K562 (cell line): ENCODE results near the gene SLC29A3. TPM values are rescaled to one million over a fixed set of nuclear protein-coding genes. Genes with fewer than 3 reads are reported as not detected.

Experiments
- ATAC-seq: fragments of 200-7000 bp; cut with Tn5 transposase; 3 replicates; pipeline ENCODE4 v1.9.1; 2020; ENCODE audit warnings: moderate library complexity
- BruUV-seq: library from RNA; stranded (reverse); fragments of 400-500 nt; replicated peaks from 2 replicates; lab custom pipeline; 2021; lab: Mats Ljungman, UMichigan
- CTCF ChIA-PET: fragments of 300-600 bp; formaldehyde crosslinking; extraction: SDS; loops from one replicate; lab custom pipeline; 2021; ENCODE audit warnings: low intra/inter-chr PET ratio; lab: Yijun Ruan, JAX
- POLR2A ChIA-PET: fragments of 300-600, 350-650 bp; sonication (Branson Sonifier 250); formaldehyde crosslinking; extraction: SDS; loops from one replicate; lab custom pipeline; 2021; ENCODE audit warnings: antibody characterized with exemption, inconsistent platforms; lab: Yijun Ruan, JAX
- DNase-seq, 4 experiments: peaks; one replicate each; pipeline versions ENCODE4 v3.0.0 to v3.0.0-alpha.2; 2011 to 2018; ENCODE audit warnings: low spot score in 3 of 4, mixed read lengths in 3 of 4; ENCODE audit errors: extremely low read depth in 1 of 4
- FAIRE-seq: peaks from 2 replicates; lab custom pipeline; 2011; peaks lifted over from hg19 to GRCh38; lab: Jason Lieb, UNC
- H2AFZ ChIP-seq: 2 replicates; pipeline ENCODE4 v1.6.0; 2011; ENCODE audit warnings: low read depth, low read length, control low read depth, inconsistent platforms
- H3K27ac ChIP-seq: fragments of 200-600 bp; 3 replicates; pipeline ENCODE4 v1.8.0; 2011; ENCODE audit warnings: low read depth, mild to moderate bottlenecking, control low read depth, inconsistent platforms, low read length, moderate library complexity, mixed read lengths; ENCODE audit errors: extremely low read depth
- H3K27me3 ChIP-seq, 2 experiments: fragments of 300-600 bp in 1 of 2; 2 replicates in 1 of 2; 3 replicates in 1 of 2; pipeline versions ENCODE4 v1.6.0 to v1.8.0; 2011; ENCODE audit warnings: inconsistent platforms in 2 of 2, low read length in 2 of 2, mild to moderate bottlenecking in 1 of 2, mixed read lengths in 1 of 2, moderate library complexity in 1 of 2; ENCODE audit not compliant: control insufficient read depth in 2 of 2, insufficient read depth in 2 of 2
- H3K36me3 ChIP-seq: fragments of 300-600 bp; 3 replicates; pipeline ENCODE4 v1.8.0; 2011; ENCODE audit warnings: mild to moderate bottlenecking, low read length, inconsistent platforms; ENCODE audit not compliant: control insufficient read depth, insufficient read depth
- H3K4me1 ChIP-seq, 2 experiments: fragments of 200-600 bp in 1 of 2; replicated peaks in 1 of 2; 2 replicates in 1 of 2; 3 replicates in 1 of 2; pipeline versions ENCODE4 v1.5.1 to v1.8.0; 2011; ENCODE audit warnings: inconsistent platforms in 2 of 2, low read length in 2 of 2, mild to moderate bottlenecking in 1 of 2, mixed read lengths in 1 of 2, moderate library complexity in 1 of 2; ENCODE audit not compliant: control insufficient read depth in 2 of 2, insufficient read depth in 2 of 2
- H3K4me2 ChIP-seq: 2 replicates; pipeline ENCODE4 v1.6.1; 2011; ENCODE audit warnings: low read length, control low read depth, inconsistent platforms, mixed read lengths; ENCODE audit not compliant: insufficient read depth
- H3K4me3 ChIP-seq: fragments of 200-600 bp; sonication (generic), shearing (Covaris generic); 2 replicates; pipeline ENCODE4 v1.5.1; 2016; ENCODE audit warnings: control low read depth, inconsistent platforms
- H3K79me2 ChIP-seq: fragments of 200-600 bp; 3 replicates; pipeline ENCODE4 v1.8.0; 2011; ENCODE audit warnings: low read length, inconsistent platforms; ENCODE audit not compliant: control insufficient read depth, insufficient read depth
- H3K9ac ChIP-seq, 2 experiments: 2 replicates each; pipeline versions ENCODE4 v1.6.0 to v1.6.1; 2011; ENCODE audit warnings: low read depth in 2 of 2, low read length in 2 of 2, control low read depth in 1 of 2, inconsistent platforms in 1 of 2, mild to moderate bottlenecking in 1 of 2, mixed read lengths in 1 of 2; ENCODE audit not compliant: insufficient read depth in 1 of 2
- H3K9me1 ChIP-seq: one replicate; pipeline ENCODE4 v1.6.0; 2011; ENCODE audit warnings: inconsistent platforms, mild to moderate bottlenecking, low read length, moderate library complexity; ENCODE audit not compliant: control insufficient read depth, insufficient read depth
- H3K9me3 ChIP-seq: replicated peaks from 2 replicates; pipeline ENCODE4 v1.5.1; 2011; ENCODE audit warnings: low read depth, low read length, inconsistent platforms; ENCODE audit not compliant: control insufficient read depth, insufficient read depth
- H4K20me1 ChIP-seq: replicated peaks from 2 replicates; pipeline ENCODE4 v1.6.1; 2011; ENCODE audit warnings: low read length, inconsistent platforms, mixed read lengths; ENCODE audit not compliant: control insufficient read depth, insufficient read depth
- CBFA2T3 ChIP-seq: fragments of 450-650 bp; IDR thresholded peaks from 2 replicates; pipeline ENCODE4 v1.6.1; 2017
- CCNT2 ChIP-seq: IDR thresholded peaks from 2 replicates; pipeline ENCODE4 v1.6.1; 2011; ENCODE audit warnings: borderline replicate concordance, low read depth, mild to moderate bottlenecking, moderate library complexity, mixed read lengths, low read length; ENCODE audit not compliant: insufficient read length; ENCODE audit errors: extremely low read depth
- GABPB2 ChIP-seq: fragments of 250-450 bp; sonication (Bioruptor Pico); conservative IDR thresholded peaks from 2 replicates; pipeline ENCODE4 v1.5.1; 2021; ENCODE audit warnings: mild to moderate bottlenecking
- KDM4B ChIP-seq, 2 experiments: fragments of 450-650 bp in 1 of 2; sonication (generic) in 1 of 2; IDR thresholded peaks; 2 replicates each; pipeline ENCODE4 v1.6.1; 2016 to 2017; ENCODE audit warnings: borderline replicate concordance in 2 of 2, antibody characterized with exemption in 1 of 2, low read depth in 1 of 2, mild to moderate bottlenecking in 1 of 2
- KLF10 ChIP-seq: fragments of 250-450 bp; sonication (Bioruptor Pico); IDR thresholded peaks from 2 replicates; pipeline ENCODE4 v1.6.1; 2021; ENCODE audit warnings: matching md5 sums
- KLF13 ChIP-seq: fragments of 450-650 bp; IDR thresholded peaks from 2 replicates; pipeline ENCODE4 v1.6.1; 2016; ENCODE audit warnings: missing genetic modification characterization, low read depth, mild to moderate bottlenecking, missing compliant biosample characterization, moderate library complexity, borderline replicate concordance
- LCOR ChIP-seq: sonication (generic); formaldehyde crosslinking; IDR thresholded peaks from 2 replicates; pipeline ENCODE4 v1.8.0; 2022; ENCODE audit warnings: mild to moderate bottlenecking, missing genetic modification reagents
- MYC ChIP-seq, 2 experiments: fragments of 250-450 bp in 1 of 2; sonication (Bioruptor Pico) in 1 of 2; IDR thresholded peaks; 2 replicates each; pipeline versions ENCODE4 v1.5.1 to v1.6.1; 2012 to 2021; ENCODE audit warnings: low read depth in 2 of 2, borderline replicate concordance in 1 of 2, improper control_type of control experiment in 1 of 2, low read length in 1 of 2, mild to moderate bottlenecking in 1 of 2, moderate library complexity in 1 of 2
- SMAD3 ChIP-seq: fragments of 450-650 bp; formaldehyde crosslinking; conservative IDR thresholded peaks from 2 replicates; pipeline ENCODE4 v1.4.0; 2020; ENCODE audit warnings: mild to moderate bottlenecking
- TEAD2 ChIP-seq: fragments of 450-650 bp; IDR thresholded peaks from 2 replicates; pipeline ENCODE4 v1.6.1; 2016; ENCODE audit warnings: missing genetic modification characterization, control low read depth, missing compliant biosample characterization
- ZFP36 ChIP-seq: fragments of 150-350 bp; IDR thresholded peaks from 2 replicates; pipeline ENCODE4 v1.6.1; 2018; ENCODE audit warnings: low read length, low read depth; ENCODE audit not compliant: partially characterized antibody
- ZNF551 ChIP-seq: fragments of 250-450 bp; sonication (Bioruptor Pico); IDR thresholded peaks from 2 replicates; pipeline ENCODE4 v1.5.0; 2021; ENCODE audit warnings: mild to moderate bottlenecking, moderate library complexity
- ZNF586 ChIP-seq: fragments of 450-650 bp; formaldehyde crosslinking; conservative IDR thresholded peaks from 2 replicates; pipeline ENCODE4 v1.4.0; 2020; ENCODE audit warnings: mild to moderate bottlenecking, moderate library complexity
- WGBS: fragments of 100-300 bp; shearing (Covaris generic); methylation state at CpG from one replicate; pipeline ENCODE4 v1.1.6; 2016; ENCODE audit warnings: low coverage, mixed read lengths; ENCODE audit not compliant: insufficient coverage; ENCODE audit errors: missing lambda C conversion rate; 5-methylcytosine and 5-hydroxymethylcytosine counted together
- in situ Hi-C: fragments of 300-500 bp; cut with MboI; formaldehyde crosslinking; loops from 4 replicates; pipeline ENCODE4 v1.15.0; 2018; ENCODE audit warnings: inconsistent platforms, mixed read lengths
- intact Hi-C: fragments of 100-400 bp; cut with micrococcal nuclease; formaldehyde crosslinking; loops from 2 replicates; pipeline ENCODE4 v1.14.2; 2022
- polyA plus RNA-seq, 8 experiments: library from polyadenylated mRNA; depleted of rRNA in 4 of 8; stranded (reverse) in 5 of 8; unstranded in 3 of 8; fragments of >200 nt; fragmentation: Nextera tagmentation in 2 of 8; fragmentation: Illumina TruSeq in 1 of 8; extraction: Ambion mirVana in 2 of 8; extraction: Trizol in 1 of 8; gene quantifications; 2 replicates each; pipeline versions ENCODE4 v1.2.1 to v1.2.3, GENCODE V29; 2011 to 2014; ENCODE audit warnings: inconsistent platforms in 1 of 8, missing spikeins in 1 of 8
- total RNA-seq, 7 experiments: library from RNA; depleted of rRNA in 6 of 7; stranded (reverse); fragments of >200 nt in 6 of 7; fragmentation: Illumina TruSeq in 2 of 7; extraction: Trizol in 2 of 7; gene quantifications; 2 replicates each; pipeline versions ENCODE4 v1.2.1 to v1.2.3, GENCODE V29; 2011 to 2021; ENCODE audit warnings: low replicate concordance in 1 of 7
- TF ChIP-seq, protein P1 (sequence below): fragments of 450-650 bp; formaldehyde crosslinking; IDR thresholded peaks from 2 replicates; pipeline ENCODE4 v1.4.0; 2022; ENCODE audit warnings: missing genetic modification characterization
- TF ChIP-seq, protein P2 (sequence below): fragments of 250-450 bp; sonication (Bioruptor Pico); IDR thresholded peaks from 2 replicates; pipeline ENCODE4 v1.9.0; 2021; ENCODE audit warnings: mild to moderate bottlenecking, inconsistent platforms

The SLC29A3 gene
- total and polyA plus RNA-seq, 9 of the 15 experiments (the other 6 are each of a cell fraction or from before 2014, with no cell fraction given) = 2.1 to 10.7 (median 4.6) TPM

- H3K79me2 ChIP-seq = 0 out of 3 replicates have a peak, but pooled peaks cover under 1% of the 10 kb centered on the region
- no peaks in the 10 kb centered on the region for H3K9me1 ChIP-seq
- no peak overlapping the region for H3K4me3 ChIP-seq
- intact Hi-C loops = no loop called here
- 86% methylated on average over 9 of the region's 9 CpGs for WGBS
- no peak overlapping the region for H2AFZ ChIP-seq
- H3K9me3 ChIP-seq = no peaks in the 10 kb centered on the region
- H3K36me3 ChIP-seq = peaks cover 16% of the 10 kb centered on the region; the same call in 2 of the 3 replicates
- DNase-seq (no peak), ATAC-seq (no peak), FAIRE-seq (no peak)
- H3K4me2 ChIP-seq = no peak overlapping the region
- H4K20me1 ChIP-seq = no peaks in the 10 kb centered on the region
- no TSS peak for BruUV-seq
- ChIA-PET CTCF (no interaction called here), POLR2A (interaction anchor here (1.2 to 2.9 kb wide), 2 partner anchors 9 to 12 kb away, joined by 6 to 15 read pairs; no protein-coding TSS in a partner anchor)
- H3K27ac ChIP-seq = no peak overlapping the region
- in situ Hi-C loops = loop anchor here (25.0 kb wide), 1 partner anchor 1013 kb away; no protein-coding TSS in a partner anchor
- H3K9ac ChIP-seq = no peak overlapping the region
- H3K4me1 ChIP-seq = peaks cover 9 to 13% of the 10 kb centered on the region in 2 experiments; a peak in 4 of 5 replicates
- no peaks in the 10 kb centered on the region for H3K27me3 ChIP-seq
- no peak for TF ChIP-seq MYC (IDR thresholded peaks at IDR 0.05; ENCODE audit: low read depth, low read length)
- no peak for TF ChIP-seq MYC (CRISPR knock-in tag; IDR thresholded peaks at IDR 0.05; ENCODE audit: borderline replicate concordance, low read depth)
- TF ChIP-seq LCOR = no peak
- TF ChIP-seq GABPB2 (CRISPR knock-in tag) = no peak
- TF ChIP-seq, protein P1, sequence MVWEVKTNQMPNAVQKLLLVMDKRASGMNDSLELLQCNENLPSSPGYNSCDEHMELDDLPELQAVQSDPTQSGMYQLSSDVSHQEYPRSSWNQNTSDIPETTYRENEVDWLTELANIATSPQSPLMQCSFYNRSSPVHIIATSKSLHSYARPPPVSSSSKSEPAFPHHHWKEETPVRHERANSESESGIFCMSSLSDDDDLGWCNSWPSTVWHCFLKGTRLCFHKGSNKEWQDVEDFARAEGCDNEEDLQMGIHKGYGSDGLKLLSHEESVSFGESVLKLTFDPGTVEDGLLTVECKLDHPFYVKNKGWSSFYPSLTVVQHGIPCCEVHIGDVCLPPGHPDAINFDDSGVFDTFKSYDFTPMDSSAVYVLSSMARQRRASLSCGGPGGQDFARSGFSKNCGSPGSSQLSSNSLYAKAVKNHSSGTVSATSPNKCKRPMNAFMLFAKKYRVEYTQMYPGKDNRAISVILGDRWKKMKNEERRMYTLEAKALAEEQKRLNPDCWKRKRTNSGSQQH (CRISPR knock-in tag) = no peak
- TF ChIP-seq TEAD2 = no peak
- TF ChIP-seq ZFP36 = no peak
- TF ChIP-seq KDM4B (IDR thresholded peaks at IDR 0.05; ENCODE audit: borderline replicate concordance in 2 of 2, low read depth in 1 of 2) = no peak
- no peak for TF ChIP-seq CCNT2
- TF ChIP-seq ZNF586 (CRISPR knock-in tag) = no peak
- TF ChIP-seq, protein P2, sequence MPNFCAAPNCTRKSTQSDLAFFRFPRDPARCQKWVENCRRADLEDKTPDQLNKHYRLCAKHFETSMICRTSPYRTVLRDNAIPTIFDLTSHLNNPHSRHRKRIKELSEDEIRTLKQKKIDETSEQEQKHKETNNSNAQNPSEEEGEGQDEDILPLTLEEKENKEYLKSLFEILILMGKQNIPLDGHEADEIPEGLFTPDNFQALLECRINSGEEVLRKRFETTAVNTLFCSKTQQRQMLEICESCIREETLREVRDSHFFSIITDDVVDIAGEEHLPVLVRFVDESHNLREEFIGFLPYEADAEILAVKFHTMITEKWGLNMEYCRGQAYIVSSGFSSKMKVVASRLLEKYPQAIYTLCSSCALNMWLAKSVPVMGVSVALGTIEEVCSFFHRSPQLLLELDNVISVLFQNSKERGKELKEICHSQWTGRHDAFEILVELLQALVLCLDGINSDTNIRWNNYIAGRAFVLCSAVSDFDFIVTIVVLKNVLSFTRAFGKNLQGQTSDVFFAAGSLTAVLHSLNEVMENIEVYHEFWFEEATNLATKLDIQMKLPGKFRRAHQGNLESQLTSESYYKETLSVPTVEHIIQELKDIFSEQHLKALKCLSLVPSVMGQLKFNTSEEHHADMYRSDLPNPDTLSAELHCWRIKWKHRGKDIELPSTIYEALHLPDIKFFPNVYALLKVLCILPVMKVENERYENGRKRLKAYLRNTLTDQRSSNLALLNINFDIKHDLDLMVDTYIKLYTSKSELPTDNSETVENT (CRISPR knock-in tag) = no peak
- no peak for TF ChIP-seq KLF13 (tag)
- no peak for TF ChIP-seq ZNF551
- TF ChIP-seq CBFA2T3 = no peak
- no peak for TF ChIP-seq SMAD3 (CRISPR knock-in tag)
- no peak for TF ChIP-seq KLF10 (CRISPR knock-in tag)
Measured at GRCh38 chr10:71324743-71325142, 5.7 kb downstream of the SLC29A3 start.
